Measurements from ENCODE around the gene MAP4K4. TPM values are rescaled to one million over a fixed set of nuclear protein-coding genes. Genes with fewer than 3 reads are reported as not detected.

MAP4K4 gene
- total RNA-seq, 1 donor from 2014 or later = 232 TPM

DNA sequence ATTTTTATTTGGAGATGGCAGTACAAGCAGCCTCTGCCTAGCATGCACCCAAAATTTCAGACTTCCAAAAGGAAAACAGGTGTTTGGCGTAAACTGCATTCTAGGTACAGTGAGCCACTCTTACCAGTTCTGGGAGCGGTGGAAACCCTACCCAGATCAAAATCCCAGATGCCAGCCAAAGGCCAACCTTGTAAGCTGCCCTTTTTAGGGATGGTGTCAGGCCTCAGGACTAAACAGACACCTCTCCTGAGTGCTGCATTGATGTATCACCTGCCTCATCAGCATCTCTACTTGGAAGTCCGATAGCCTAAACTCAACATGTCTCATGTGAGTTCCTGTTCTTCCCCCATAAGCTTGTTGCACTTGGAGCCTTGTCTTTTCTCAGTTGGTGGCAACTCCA is 104.0 kb downstream of the MAP4K4 start:
- no peak for TF ChIP-seq CTCF (IDR thresholded peaks at IDR 0.05)
- no peaks in the 10 kb centered on the region for H3K9me3 Mint-ChIP-seq
- ATAC-seq (ENCODE audit: low read depth) (no peak), DNase-seq (no peak)
- peaks cover 75% of the 10 kb centered on the region for H3K4me1 Mint-ChIP-seq
- peak overlapping the region; percentile 73 for H3K27ac Mint-ChIP-seq
- no peaks in the 10 kb centered on the region for H3K27me3 Mint-ChIP-seq
- intact Hi-C loops (cut with micrococcal nuclease) = no loop called here
- ChIA-PET POLR2A (interaction anchor here (1.3 kb wide), 1 partner anchor 47 kb away, joined by 3 read pairs; no protein-coding TSS in a partner anchor), CTCF (no interaction called here)
- H3K4me3 Mint-ChIP-seq = no peak overlapping the region
- peaks cover 44% of the 10 kb centered on the region for H3K36me3 Mint-ChIP-seq (ENCODE audit: low read depth)

- CTCF ChIA-PET = no interaction called here
Measured at GRCh38 chr2:101802329-101802728, 104.8 kb downstream of the MAP4K4 start.

DNA sequence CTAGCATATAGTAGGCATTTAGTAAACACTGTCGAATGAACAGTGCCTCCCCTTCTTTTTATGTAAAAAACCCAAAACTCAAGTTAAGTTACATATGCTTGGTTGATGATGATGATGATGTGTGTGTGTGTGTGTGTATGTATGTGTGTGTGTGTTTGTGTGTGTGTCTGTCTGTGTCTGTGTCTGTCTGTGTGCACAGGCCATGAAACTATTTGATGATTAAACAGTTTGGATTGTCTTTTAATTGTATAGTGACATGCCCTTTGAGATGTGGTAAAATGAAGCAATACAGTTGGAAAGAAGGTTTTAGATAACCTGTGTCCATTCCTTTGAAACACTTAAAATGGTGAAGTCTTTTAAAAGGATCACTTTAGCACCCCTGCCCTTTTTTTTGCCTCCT is 105.6 kb downstream of the MAP4K4 start:
- DNase-seq (no peak), ATAC-seq (ENCODE audit: low read depth) (no peak)
- TF ChIP-seq CTCF (IDR thresholded peaks at IDR 0.05) = no peak
- Mint-ChIP-seq H3K4me1 (peaks cover 81% of the 10 kb centered on the region), H3K36me3 (ENCODE audit: low read depth) (peaks cover 43% of the 10 kb centered on the region), H3K27me3 (no peaks in the 10 kb centered on the region), H3K4me3 (no peak overlapping the region), H3K9me3 (peaks cover 3% of the 10 kb centered on the region), H3K27ac (no peak overlapping the region)
- CTCF ChIA-PET = no interaction called here
- intact Hi-C loops (cut with micrococcal nuclease) = no loop called here
- POLR2A ChIA-PET = no interaction called here

More at GRCh38 chr2:101802329-101802728, 104.8 kb downstream of the MAP4K4 start:
- ATAC-seq (ENCODE audit: low read depth) = no peak
- intact Hi-C loops (cut with micrococcal nuclease) = no loop called here
- POLR2A ChIA-PET = no interaction called here
- Mint-ChIP-seq H3K9me3 (no peaks in the 10 kb centered on the region), H3K36me3 (ENCODE audit: low read depth) (peaks cover 41% of the 10 kb centered on the region), H3K4me3 (no peak overlapping the region), H3K4me1 (peaks cover 74% of the 10 kb centered on the region), H3K27ac (peak overlapping the region; percentile 73), H3K27me3 (no peaks in the 10 kb centered on the region)
- DNase-seq = no peak
- no peak for TF ChIP-seq CTCF (IDR thresholded peaks at IDR 0.05)

DNA sequence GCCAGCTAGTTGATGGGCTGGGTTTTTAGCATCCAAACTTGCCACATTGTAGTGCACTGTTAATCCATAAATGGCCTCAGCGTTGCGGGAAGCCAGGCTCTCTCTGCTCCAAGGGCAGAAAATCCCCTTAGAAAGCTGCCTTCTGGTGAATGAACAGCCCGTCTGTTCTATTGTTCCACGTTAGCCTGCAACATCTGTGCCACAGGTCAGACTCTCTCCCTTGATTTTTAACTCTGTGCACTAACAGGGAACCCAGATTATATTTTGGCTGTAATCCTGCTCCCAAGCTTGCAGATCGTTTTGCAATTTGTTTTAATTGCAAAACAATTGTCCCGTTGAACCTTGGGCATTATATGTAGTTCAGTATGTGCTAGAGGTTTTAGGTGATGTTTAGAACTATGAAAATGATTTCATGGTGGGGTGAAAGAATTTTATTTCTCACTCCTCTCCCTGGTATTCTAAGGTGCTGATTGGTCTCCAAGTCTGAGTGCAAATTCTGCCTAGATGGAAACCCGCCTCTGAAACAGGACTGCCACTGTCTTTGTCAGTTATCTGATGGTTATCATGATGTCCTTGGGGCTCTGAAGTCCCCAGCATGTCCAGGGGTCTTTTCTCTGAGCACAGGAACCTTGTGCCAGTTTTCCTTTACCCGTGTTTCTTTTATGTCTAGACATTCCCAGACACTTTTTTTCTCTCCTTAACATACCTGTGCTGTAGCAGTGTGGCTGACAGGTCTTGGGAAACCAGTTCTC is 106.6 kb downstream of the MAP4K4 start:
- Mint-ChIP-seq H3K27me3 (no peaks in the 10 kb centered on the region), H3K4me3 (no peak overlapping the region), H3K4me1 (peaks cover 75% of the 10 kb centered on the region), H3K27ac (peak overlapping the region; percentile 41), H3K9me3 (peaks cover 3% of the 10 kb centered on the region), H3K36me3 (ENCODE audit: low read depth) (peaks cover 41% of the 10 kb centered on the region)
- CTCF ChIA-PET = interaction anchor here (1.7 kb wide), 1 partner anchor 26 kb away, joined by 3 read pairs; no protein-coding TSS in a partner anchor
- intact Hi-C loops (cut with micrococcal nuclease) = no loop called here
- ATAC-seq (ENCODE audit: low read depth) = no peak
- no peak for TF ChIP-seq CTCF (IDR thresholded peaks at IDR 0.05)
- POLR2A ChIA-PET = no interaction called here
- DNase-seq = no peak
